Measurements from ENCODE around the gene GPS2.

GPS2 gene

GRCh38 chr17:7313088-7313889, 1.9 kb downstream of the GPS2 start:
- Histone ChIP-seq H3K4me3 (ENCODE audit: low read depth, low read length) (no peak overlapping the region), H3K4me1 (ENCODE audit: control insufficient read depth, insufficient read depth, low read length) (peaks cover 19% of the 10 kb centered on the region), H3K27ac (ENCODE audit: extremely low read depth, low read depth, low read length) (peak overlapping the region; percentile 54), H3K36me3 (ENCODE audit: control insufficient read depth in 2 of 2, insufficient read depth in 1 of 2, low read length in 2 of 2) (peaks cover 42 to 75% of the 10 kb centered on the region in 2 experiments), H3K9me3 (ENCODE audit: control insufficient read depth, insufficient read depth, low read depth, low read length) (no peaks in the 10 kb centered on the region)
- TF ChIP-seq ZNF280C (tag by site-specific recombination; IDR thresholded peaks at IDR 0.05), result no peak
- no peak for TF ChIP-seq ZNF549 (tag by site-specific recombination; IDR thresholded peaks at IDR 0.05)
- peak; percentile 19; the same call in 1 of the 2 replicates for TF ChIP-seq PATZ1 (tag by site-specific recombination; IDR thresholded peaks at IDR 0.05)
- peak; percentile 91 for TF ChIP-seq ZFP69B (tag by site-specific recombination; IDR thresholded peaks at IDR 0.05)
- TF ChIP-seq ZNF558 (tag by site-specific recombination; IDR thresholded peaks at IDR 0.05), result no peak
- no peak for TF ChIP-seq ZNF404 (tag by site-specific recombination; IDR thresholded peaks at IDR 0.05)
- TF ChIP-seq ZNF692 (tag by site-specific recombination; IDR thresholded peaks at IDR 0.05), result peak; percentile 90
- no peak; the same call in 1 of the 2 replicates for TF ChIP-seq ZBTB48 (tag by site-specific recombination; IDR thresholded peaks at IDR 0.05)
- no peak for TF ChIP-seq GLIS2 (tag by site-specific recombination; IDR thresholded peaks at IDR 0.05)
- no peak for TF ChIP-seq ZNF544 (tag by site-specific recombination; IDR thresholded peaks at IDR 0.05)
- no peak for TF ChIP-seq ZBTB10 (tag by site-specific recombination; IDR thresholded peaks at IDR 0.05)
- TF ChIP-seq IKZF3 (tag by site-specific recombination; IDR thresholded peaks at IDR 0.05), result 0 out of 2 replicates have a peak, but pooled peaks have one; percentile 36
- TF ChIP-seq FEZF1 (tag by site-specific recombination; IDR thresholded peaks at IDR 0.05), result peak; percentile 67
- peak; percentile 62 for TF ChIP-seq PRDM10 (tag by site-specific recombination; IDR thresholded peaks at IDR 0.05)
- 0 out of 2 replicates have a peak, but pooled peaks have one; percentile 46 for TF ChIP-seq CTCF (tag by site-specific recombination; IDR thresholded peaks at IDR 0.05)
- POLR2A ChIA-PET, result interaction anchor here (1.0 to 4.1 kb wide), 12 partner anchors 9 to 260 kb away, joined by 3 to 42 read pairs (median 4); partner anchors contain the start of genes ACADVL, DLG4, DVL2 and GABARAP
- CTCF ChIA-PET, result interaction anchor here (0.6 to 4.1 kb wide), 12 partner anchors 9 to 1102 kb away, joined by 3 to 22 read pairs (median 4); partner anchors contain the start of genes ACADVL, DLG4 and NEURL4

Measured in HEK293 (cell line).